GM12865 (cell line): Measurements from ENCODE around the gene KRT84.

Source experiments
- DNase-seq: peaks from one replicate; pipeline ENCODE4 v3.0.0; 2010; ENCODE audit warnings: low read depth
- H3K4me3 ChIP-seq: 2 replicates; pipeline ENCODE4 v1.5.1; 2011; ENCODE audit warnings: mild to moderate bottlenecking, low read depth, low read length, control low read depth
- TF ChIP-seq, protein P1 (sequence below): IDR thresholded peaks from 2 replicates; pipeline ENCODE4 v1.5.1; 2011; ENCODE audit warnings: low read length, control low read depth, low read depth, inconsistent platforms; ENCODE audit not compliant: insufficient read depth; ENCODE audit errors: missing control alignments

Gene KRT84

GRCh38 chr12:52417740-52418139 is 32.3 kb upstream of the KRT84 start:
- no peak overlapping the region for H3K4me3 ChIP-seq
- TF ChIP-seq, protein P1, sequence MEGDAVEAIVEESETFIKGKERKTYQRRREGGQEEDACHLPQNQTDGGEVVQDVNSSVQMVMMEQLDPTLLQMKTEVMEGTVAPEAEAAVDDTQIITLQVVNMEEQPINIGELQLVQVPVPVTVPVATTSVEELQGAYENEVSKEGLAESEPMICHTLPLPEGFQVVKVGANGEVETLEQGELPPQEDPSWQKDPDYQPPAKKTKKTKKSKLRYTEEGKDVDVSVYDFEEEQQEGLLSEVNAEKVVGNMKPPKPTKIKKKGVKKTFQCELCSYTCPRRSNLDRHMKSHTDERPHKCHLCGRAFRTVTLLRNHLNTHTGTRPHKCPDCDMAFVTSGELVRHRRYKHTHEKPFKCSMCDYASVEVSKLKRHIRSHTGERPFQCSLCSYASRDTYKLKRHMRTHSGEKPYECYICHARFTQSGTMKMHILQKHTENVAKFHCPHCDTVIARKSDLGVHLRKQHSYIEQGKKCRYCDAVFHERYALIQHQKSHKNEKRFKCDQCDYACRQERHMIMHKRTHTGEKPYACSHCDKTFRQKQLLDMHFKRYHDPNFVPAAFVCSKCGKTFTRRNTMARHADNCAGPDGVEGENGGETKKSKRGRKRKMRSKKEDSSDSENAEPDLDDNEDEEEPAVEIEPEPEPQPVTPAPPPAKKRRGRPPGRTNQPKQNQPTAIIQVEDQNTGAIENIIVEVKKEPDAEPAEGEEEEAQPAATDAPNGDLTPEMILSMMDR, result no peak
- no peak for DNase-seq

GRCh38 chr12:52416795-52417194 is 31.3 kb upstream of the KRT84 start:
- H3K4me3 ChIP-seq, result no peak overlapping the region
- no peak for DNase-seq
- TF ChIP-seq, protein P1, result no peak

GRCh38 chr12:52415870-52416750 is 30.7 kb upstream of the KRT84 start:
- no peak overlapping the region for H3K4me3 ChIP-seq
- DNase-seq, result no peak

DNA sequence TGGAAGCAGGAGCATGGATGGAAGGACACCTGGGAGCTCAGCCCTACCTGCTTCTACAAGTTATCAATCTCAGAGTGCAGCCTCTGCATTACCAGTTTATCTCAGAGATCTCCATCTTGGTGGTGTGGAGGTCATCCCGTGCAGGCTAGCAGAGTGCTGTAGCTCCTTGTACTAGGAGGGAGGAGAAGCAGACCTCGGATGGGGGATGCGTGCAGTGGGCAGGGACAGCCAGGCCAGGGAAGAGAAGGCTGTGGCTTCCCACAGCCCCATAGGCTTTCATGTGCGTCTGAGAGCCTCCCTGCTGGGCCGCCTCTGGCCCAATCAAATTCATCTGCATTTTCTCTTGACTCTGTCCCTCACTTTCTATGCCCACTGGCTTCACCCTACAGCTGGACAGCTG is 29.5 kb upstream of the KRT84 start:
- TF ChIP-seq, protein P1, result no peak
- no peak overlapping the region for H3K4me3 ChIP-seq
- DNase-seq, result no peak

More at GRCh38 chr12:52415870-52416750, 30.7 kb upstream of the KRT84 start:
- TF ChIP-seq, protein P1, result no peak

DNA sequence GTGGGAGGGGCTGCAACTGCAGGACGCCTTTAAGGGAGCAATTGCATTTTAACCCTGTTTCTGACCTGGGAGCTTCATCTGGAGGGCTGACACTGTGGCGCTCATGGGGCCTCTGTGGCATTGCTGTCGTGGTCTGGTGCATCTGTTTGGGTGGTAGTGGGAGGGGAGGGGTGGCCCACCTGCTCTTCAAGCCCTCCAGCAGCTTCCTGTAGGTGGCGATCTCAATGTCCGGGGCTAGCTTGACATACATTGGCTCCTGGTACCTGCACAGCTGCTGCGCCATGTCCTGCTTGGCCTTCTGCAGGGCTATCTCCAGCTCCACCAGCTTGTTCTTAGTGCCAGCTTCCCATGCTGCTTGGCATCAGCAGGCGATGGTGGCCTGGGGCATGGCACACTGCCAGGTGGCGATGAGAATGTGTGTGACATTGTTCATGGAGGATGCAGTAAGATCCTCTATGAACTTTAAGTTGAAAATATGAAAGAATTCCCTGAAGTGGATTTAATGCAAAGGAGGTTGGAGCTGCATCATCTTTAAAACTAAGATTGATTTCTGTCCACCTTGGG is 28.4 kb upstream of the KRT84 start:
- TF ChIP-seq, protein P1, result no peak
- H3K4me3 ChIP-seq, result no peak overlapping the region
- DNase-seq, result no peak

DNA sequence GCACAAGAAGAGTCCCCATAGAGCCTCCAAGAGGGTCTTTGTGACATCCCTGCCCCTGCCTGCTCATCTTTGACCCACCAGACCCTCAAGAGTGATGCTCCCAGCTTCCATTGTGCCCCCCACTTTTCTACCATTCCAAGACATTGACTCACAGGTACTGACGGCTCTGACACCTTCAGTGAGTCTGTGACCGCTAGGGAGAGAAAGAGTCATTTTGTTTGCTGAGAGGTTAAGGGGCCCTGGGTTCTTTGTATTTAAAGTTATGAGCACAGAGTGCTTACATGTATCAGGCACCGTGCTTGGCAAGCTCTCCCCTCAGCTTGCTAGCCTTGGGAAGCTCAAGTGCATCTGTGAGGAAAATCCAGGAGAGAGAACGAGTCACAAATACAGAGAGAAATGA is 27.8 kb upstream of the KRT84 start:
- no peak overlapping the region for H3K4me3 ChIP-seq
- no peak for DNase-seq
- TF ChIP-seq, protein P1, result no peak
